A673 (cell line): Measurements from ENCODE around the gene SKAP1. TPM values are rescaled to one million over a fixed set of nuclear protein-coding genes. Genes with fewer than 3 reads are reported as not detected.

Experiments
- BruUV-seq: library from RNA; stranded (reverse); fragments of 400-500 nt; replicated peaks from 2 replicates; lab custom pipeline; 2021; lab: Mats Ljungman, UMichigan
- CTCF ChIA-PET: fragments of 300-600 bp; sonication (Branson Sonifier 250); formaldehyde crosslinking; loops from one replicate; lab custom pipeline; 2022; ENCODE audit warnings: antibody characterized with exemption; lab: Charles Lee
- POLR2A ChIA-PET: fragments of 300-600 bp; sonication (Branson Sonifier 250); formaldehyde crosslinking; loops from one replicate; lab custom pipeline; 2022; ENCODE audit warnings: antibody characterized with exemption; ENCODE audit not compliant: low non-redundant PET; lab: Charles Lee
- DNase-seq: peaks from one replicate; pipeline ENCODE4 v3.0.0-alpha.2; 2015; ENCODE audit warnings: low spot score
- H3K27ac ChIP-seq: fragments of 200-600 bp; sonication (generic); 2 replicates; pipeline ENCODE4 v1.5.1; 2016; ENCODE audit warnings: mixed run types, low read depth, mild to moderate bottlenecking, mixed read lengths, antibody characterized with exemption, low read length; ENCODE audit not compliant: poor library complexity, severe bottlenecking
- H3K27me3 ChIP-seq: fragments of 200-600 bp; sonication (generic); replicated peaks from 2 replicates; pipeline ENCODE4 v1.6.1; 2017; ENCODE audit warnings: mixed run types, low read depth, mild to moderate bottlenecking, mixed read lengths, antibody characterized with exemption, low read length; ENCODE audit not compliant: insufficient read depth, poor library complexity
- H3K36me3 ChIP-seq: fragments of 200-600 bp; sonication (generic); 2 replicates; pipeline ENCODE4 v1.6.1; 2016; ENCODE audit warnings: mixed run types, mild to moderate bottlenecking, mixed read lengths, antibody characterized with exemption, low read length; ENCODE audit not compliant: insufficient read depth, poor library complexity, severe bottlenecking
- H3K4me1 ChIP-seq: fragments of 200-600 bp; sonication (generic); 2 replicates; pipeline ENCODE4 v1.6.1; 2017; ENCODE audit warnings: mixed run types, mild to moderate bottlenecking, mixed read lengths, antibody characterized with exemption, low read length; ENCODE audit not compliant: insufficient read depth, poor library complexity, severe bottlenecking
- H3K4me3 ChIP-seq: fragments of 200-600 bp; sonication (generic); 2 replicates; pipeline ENCODE4 v1.5.1; 2016; ENCODE audit warnings: low read depth, mixed run types, mild to moderate bottlenecking, mixed read lengths, low read length; ENCODE audit not compliant: poor library complexity, severe bottlenecking
- H3K9me3 ChIP-seq: fragments of 200-600 bp; sonication (generic); 2 replicates; pipeline ENCODE4 v1.6.1; 2016; ENCODE audit warnings: mixed run types, low read depth, mild to moderate bottlenecking, mixed read lengths, antibody characterized with exemption, low read length; ENCODE audit not compliant: poor library complexity, severe bottlenecking
- CTCF ChIP-seq: fragments of 300-800, 200-600 bp; sonication (generic); conservative IDR thresholded peaks from 2 replicates; pipeline ENCODE4 v1.5.1; 2017; ENCODE audit warnings: low read depth, mild to moderate bottlenecking, antibody characterized with exemption, low read length, moderate library complexity, mixed read lengths
- EZH2 ChIP-seq: fragments of 200-600 bp; sonication (generic); IDR thresholded peaks from 2 replicates; pipeline ENCODE4 v1.6.1; 2017; ENCODE audit warnings: borderline replicate concordance, low read depth, mild to moderate bottlenecking, mixed read lengths, antibody characterized with exemption, low read length; ENCODE audit not compliant: poor library complexity, severe bottlenecking
- intact Hi-C: fragments of 100-400 bp; cut with micrococcal nuclease; formaldehyde crosslinking; loops from one replicate; pipeline ENCODE4 v1.10.0; 2022; ENCODE audit not compliant: unreplicated experiment
- total RNA-seq: library from RNA; stranded (reverse); gene quantifications from 2 replicates; pipeline ENCODE4 v1.2.3, GENCODE V29; 2021

The SKAP1 gene
- total RNA-seq, 1 experiment from 2014 or later, result not detected

- intact Hi-C loops, result loop anchor here (5.0 kb wide), 2 partner anchors 109 to 354 kb away; partner anchors contain the start of gene HOXB8
- BruUV-seq, result no TSS peak
- POLR2A ChIA-PET, result interaction anchor here (0.5 kb wide), 1 partner anchor 305 kb away, joined by 3 read pairs; no protein-coding TSS in a partner anchor
- Histone ChIP-seq H3K36me3 (no peaks in the 10 kb centered on the region), H3K4me3 (no peak overlapping the region), H3K4me1 (peaks cover 30% of the 10 kb centered on the region), H3K9me3 (no peaks in the 10 kb centered on the region), H3K27me3 (no peaks in the 10 kb centered on the region), H3K27ac (no peak overlapping the region)
- no peak for DNase-seq
- no peak for TF ChIP-seq EZH2
- no peak for TF ChIP-seq CTCF
- CTCF ChIA-PET, result interaction anchor here (1.2 to 1.6 kb wide), 4 partner anchors 20 to 85 kb away, joined by 3 to 6 read pairs (median 5); no protein-coding TSS in a partner anchor
These were observed 166.3 kb downstream of the SKAP1 start for GRCh38 chr17:48263731-48264035.

GRCh38 chr17:48262982-48263730 is 166.9 kb downstream of the SKAP1 start:
- no peaks in the 10 kb centered on the region for H3K27me3 ChIP-seq
- intact Hi-C loops, result loop anchor here (5.0 kb wide), 2 partner anchors 109 to 354 kb away; partner anchors contain the start of gene HOXB8
- no peak overlapping the region for H3K27ac ChIP-seq
- no peak overlapping the region for H3K4me3 ChIP-seq
- peaks cover 35% of the 10 kb centered on the region for H3K4me1 ChIP-seq
- ChIA-PET CTCF (interaction anchor here (0.6 to 1.6 kb wide), 13 partner anchors 12 to 455 kb away, joined by 3 to 10 read pairs (median 3); no protein-coding TSS in a partner anchor), POLR2A (interaction anchor here (0.5 to 0.6 kb wide), 2 partner anchors 306 to 625 kb away, joined by 3 to 8 read pairs; no protein-coding TSS in a partner anchor)
- DNase-seq, result peak; percentile 46
- no TSS peak for BruUV-seq
- TF ChIP-seq CTCF, result peak; percentile 70
- TF ChIP-seq EZH2, result no peak
- no peaks in the 10 kb centered on the region for H3K36me3 ChIP-seq
- no peaks in the 10 kb centered on the region for H3K9me3 ChIP-seq

DNA sequence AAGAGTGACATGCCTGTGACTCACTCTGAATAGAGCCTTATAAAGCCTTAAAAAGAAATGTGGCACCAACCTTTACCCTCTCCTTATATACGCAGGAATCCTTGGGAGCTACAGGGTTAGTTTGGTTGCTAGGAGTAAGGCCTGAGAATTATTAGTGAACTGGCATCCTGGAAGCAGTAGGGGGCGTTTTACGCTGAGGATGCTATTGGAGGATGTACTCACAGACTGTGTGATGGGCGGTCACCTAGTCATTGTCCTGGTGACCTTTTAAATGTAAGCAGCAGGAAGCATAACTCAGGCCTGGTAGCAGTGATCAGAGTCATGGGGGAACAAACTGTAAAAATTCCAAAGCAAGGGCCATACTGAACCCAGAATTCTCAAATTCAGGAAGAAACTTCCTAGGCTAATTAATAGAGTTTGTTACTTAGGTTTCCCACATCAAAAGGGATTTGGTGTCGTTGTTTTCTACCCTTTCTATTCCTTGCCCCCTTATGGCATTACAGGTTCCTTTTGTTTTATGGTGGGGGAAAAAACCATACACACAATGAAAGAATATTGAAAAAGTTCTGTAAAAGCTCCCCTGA is 168.6 kb downstream of the SKAP1 start:
- Histone ChIP-seq H3K4me1 (peaks cover 41% of the 10 kb centered on the region), H3K36me3 (no peaks in the 10 kb centered on the region), H3K27ac (no peak overlapping the region), H3K9me3 (no peaks in the 10 kb centered on the region), H3K27me3 (no peaks in the 10 kb centered on the region), H3K4me3 (no peak overlapping the region)
- CTCF ChIA-PET, result interaction anchor here (0.6 to 1.5 kb wide), 3 partner anchors 17 to 27 kb away, joined by 3 to 4 read pairs (median 3); no protein-coding TSS in a partner anchor
- intact Hi-C loops, result loop anchor here (5.0 kb wide), 2 partner anchors 111 to 356 kb away; partner anchors contain the start of gene HOXB8
- POLR2A ChIA-PET, result no interaction called here
- BruUV-seq, result no TSS peak
- TF ChIP-seq EZH2 (no peak), CTCF (peak; percentile 80)
- DNase-seq, result peak; percentile 58
